IPS-20b (cell line): ENCODE data around the gene CCND1.
"Not testable (repeated sequence)": the region's sequence is repeated elsewhere in the genome, so short reads cannot be mapped to it uniquely, and the experiment has no call there.

Source experiments
- H3K27ac ChIP-seq: one replicate; pipeline ENCODE4 v1.5.1; 2013; ENCODE audit warnings: low read length
- H3K27me3 ChIP-seq: 2 replicates; pipeline ENCODE4 v1.6.1; 2013; ENCODE audit warnings: mild to moderate bottlenecking, low read length, inconsistent platforms; ENCODE audit not compliant: insufficient read depth
- H3K36me3 ChIP-seq: 2 replicates; pipeline ENCODE4 v1.6.1; 2013; ENCODE audit warnings: low read depth, mild to moderate bottlenecking, inconsistent platforms, low read length, moderate library complexity; ENCODE audit not compliant: insufficient read depth
- H3K4me1 ChIP-seq: 2 replicates; pipeline ENCODE4 v1.6.1; 2013; ENCODE audit warnings: mild to moderate bottlenecking, control low read depth, inconsistent platforms, low read length, moderate library complexity; ENCODE audit not compliant: insufficient read depth
- H3K4me3 ChIP-seq: 2 replicates; pipeline ENCODE4 v1.5.1; 2013; ENCODE audit warnings: mild to moderate bottlenecking, low read length, inconsistent platforms
- H3K9ac ChIP-seq: 2 replicates; pipeline ENCODE4 v1.6.1; 2013; ENCODE audit warnings: low read depth, mild to moderate bottlenecking, inconsistent platforms, low read length, moderate library complexity
- H3K9me3 ChIP-seq: 2 replicates; pipeline ENCODE4 v1.6.1; 2013; ENCODE audit warnings: mild to moderate bottlenecking, low read depth, low read length, inconsistent platforms; ENCODE audit not compliant: insufficient read depth

The CCND1 gene

DNA sequence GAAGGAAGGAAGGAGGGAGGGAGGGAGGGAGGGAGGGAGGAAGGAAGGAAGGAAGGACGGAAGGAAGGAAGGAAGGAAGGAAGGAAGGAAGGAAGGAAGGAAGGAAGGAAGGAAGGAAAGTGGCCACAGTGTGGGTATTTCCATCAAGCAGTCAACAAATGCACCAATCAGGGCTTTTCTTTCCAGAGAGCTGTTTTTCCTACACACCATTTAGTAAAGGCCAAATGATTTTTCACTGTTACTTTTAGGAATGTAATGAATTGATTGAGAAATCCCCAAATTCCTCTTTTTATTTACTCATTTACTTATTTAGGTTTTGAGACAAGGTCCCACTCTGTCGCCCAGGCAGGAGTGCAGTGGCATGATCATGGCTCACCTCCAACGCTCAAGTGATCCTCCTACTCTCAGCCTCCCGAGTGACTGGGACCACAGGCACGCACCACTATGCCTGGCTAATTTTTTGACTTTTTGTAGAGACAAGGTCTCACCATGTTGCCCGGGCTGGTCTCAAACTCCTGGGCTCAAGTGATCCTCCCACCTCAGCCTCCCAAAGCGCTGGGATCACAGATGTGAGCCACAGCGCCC lies 18.8 kb upstream of the CCND1 start:
- not testable (repeated sequence) for H3K9me3 ChIP-seq, H3K27me3 ChIP-seq, H3K4me1 ChIP-seq, H3K9ac ChIP-seq, H3K27ac ChIP-seq, H3K4me3 ChIP-seq, H3K36me3 ChIP-seq

DNA sequence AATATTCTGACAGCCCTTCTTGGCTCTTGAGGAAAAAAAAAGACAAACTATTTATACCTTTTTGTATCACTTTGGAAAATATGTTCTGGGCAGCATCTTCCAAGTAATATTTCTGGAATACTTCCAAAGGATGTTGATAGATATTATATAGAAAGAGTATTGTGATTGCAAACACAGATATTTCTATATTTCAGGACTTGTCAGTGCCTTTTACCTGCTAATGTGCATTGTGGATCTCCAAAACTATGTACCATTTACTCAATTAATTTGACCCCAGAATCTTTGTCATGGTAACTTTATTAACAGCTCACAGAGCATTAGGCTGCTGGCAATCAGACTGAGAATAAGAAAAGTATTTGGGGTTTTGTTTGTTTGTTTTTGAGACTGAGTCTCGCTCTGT lies 16.7 kb upstream of the CCND1 start:
- H3K9ac ChIP-seq, result no peak overlapping the region
- H3K9me3 ChIP-seq, result 0 out of 2 replicates have a peak, but pooled peaks cover under 1% of the 10 kb centered on the region

DNA sequence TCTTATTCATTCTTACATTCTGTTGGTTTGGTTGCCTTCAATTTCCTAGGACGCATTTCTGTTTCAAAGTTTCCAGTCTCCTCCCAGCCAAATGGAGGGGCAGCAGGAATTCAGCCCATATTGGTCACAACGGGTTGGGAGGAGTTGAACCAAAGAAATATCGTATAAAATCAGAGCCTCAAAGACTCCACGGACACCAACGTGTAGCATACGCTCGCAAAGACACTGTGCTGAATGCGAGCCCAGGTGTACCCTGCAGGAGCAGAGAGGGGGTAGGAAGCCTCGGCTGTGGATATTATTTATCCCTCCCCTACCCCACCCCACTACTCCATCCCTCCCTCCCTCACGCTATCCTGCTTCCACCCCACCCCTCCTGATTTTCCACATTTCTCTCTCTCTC lies 15.5 kb upstream of the CCND1 start:
- Histone ChIP-seq H3K4me3 (no peak overlapping the region), H3K9ac (no peak overlapping the region), H3K27me3 (no peaks in the 10 kb centered on the region), H3K4me1 (no peaks in the 10 kb centered on the region), H3K36me3 (no peaks in the 10 kb centered on the region), H3K9me3 (peaks cover 12% of the 10 kb centered on the region), H3K27ac (no peak overlapping the region)

More for the DNA sequence above, 16.7 kb upstream of the CCND1 start:
- no peaks in the 10 kb centered on the region for H3K27me3 ChIP-seq
- H3K4me1 ChIP-seq, result no peaks in the 10 kb centered on the region
- H3K4me3 ChIP-seq, result no peak overlapping the region
- H3K27ac ChIP-seq, result no peak overlapping the region
- H3K36me3 ChIP-seq, result no peaks in the 10 kb centered on the region

DNA sequence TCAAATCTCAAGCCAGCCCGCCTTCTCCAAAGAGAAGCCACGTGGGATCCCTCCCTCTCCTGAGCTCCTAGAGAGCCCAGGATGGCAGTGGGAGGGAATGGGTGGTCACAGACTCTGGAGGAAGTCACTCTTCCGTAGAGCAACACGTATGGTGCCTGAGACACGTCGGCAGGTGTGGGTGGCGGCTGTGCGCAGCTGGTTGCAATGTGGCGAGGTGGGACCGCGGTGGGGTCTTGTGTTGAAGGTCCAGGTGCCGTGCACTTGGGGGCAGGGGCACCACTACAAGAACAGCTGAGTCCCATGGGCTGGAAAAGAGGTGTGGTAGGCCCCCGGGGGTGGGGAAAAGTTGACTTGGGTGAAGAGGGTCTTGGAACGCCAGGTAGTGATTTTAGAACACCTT lies 13.4 kb upstream of the CCND1 start:
- no peak overlapping the region for H3K27ac ChIP-seq
- H3K9ac ChIP-seq, result no peak overlapping the region
- peaks cover 12% of the 10 kb centered on the region for H3K9me3 ChIP-seq
- no peaks in the 10 kb centered on the region for H3K4me1 ChIP-seq
- no peak overlapping the region for H3K4me3 ChIP-seq
- H3K36me3 ChIP-seq, result no peaks in the 10 kb centered on the region
- H3K27me3 ChIP-seq, result no peaks in the 10 kb centered on the region

DNA sequence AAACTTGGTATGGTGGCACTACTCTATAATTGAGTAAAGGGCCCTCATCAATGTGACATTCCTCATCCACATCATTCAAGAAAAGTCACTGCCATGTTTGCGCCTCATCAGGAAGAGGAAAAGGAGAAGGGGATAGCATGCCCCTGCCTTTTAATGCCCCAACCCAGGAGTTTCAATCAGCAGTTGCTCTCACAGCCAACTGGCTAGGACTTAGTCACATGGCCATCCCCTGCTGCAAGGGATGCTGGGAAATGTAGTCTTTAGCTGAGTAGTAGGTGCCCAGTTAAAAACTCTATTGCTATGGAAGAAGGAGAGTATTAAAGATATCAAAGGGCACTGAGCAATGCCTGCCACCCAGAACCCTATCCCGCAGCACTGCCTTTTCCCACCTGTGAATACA lies 10.9 kb upstream of the CCND1 start:
- H3K4me1 ChIP-seq, result no peaks in the 10 kb centered on the region
- H3K4me3 ChIP-seq, result no peak overlapping the region
- no peaks in the 10 kb centered on the region for H3K36me3 ChIP-seq

DNA sequence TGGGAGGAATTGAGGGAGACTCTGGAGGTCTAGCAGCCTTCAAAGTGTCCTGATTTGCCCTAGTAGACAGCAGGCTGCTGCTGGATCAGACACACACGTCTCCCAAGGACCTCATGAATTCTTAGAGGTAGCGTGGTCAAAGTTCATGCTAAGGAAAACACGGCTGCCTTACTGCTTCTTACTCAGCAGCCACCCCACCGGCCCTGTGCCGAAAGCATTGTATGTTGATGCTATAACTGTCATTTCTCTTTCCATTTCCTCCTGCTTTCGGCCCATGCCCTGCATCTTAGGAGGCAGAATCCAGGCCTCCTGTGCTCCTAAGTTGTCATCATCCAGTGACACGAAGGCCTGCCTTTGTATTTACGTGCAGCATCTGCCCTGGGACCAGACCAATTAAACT lies 10.5 kb upstream of the CCND1 start:
- Histone ChIP-seq H3K9ac (no peak overlapping the region), H3K27me3 (peaks cover 10% of the 10 kb centered on the region), H3K4me3 (no peak overlapping the region), H3K36me3 (no peaks in the 10 kb centered on the region), H3K27ac (no peak overlapping the region), H3K9me3 (peaks cover 12% of the 10 kb centered on the region), H3K4me1 (no peaks in the 10 kb centered on the region)

More for the DNA sequence above, 10.9 kb upstream of the CCND1 start:
- Histone ChIP-seq H3K9ac (no peak overlapping the region), H3K9me3 (peaks cover 12% of the 10 kb centered on the region), H3K27me3 (peaks cover 6% of the 10 kb centered on the region; the same call in 1 of the 2 replicates), H3K27ac (no peak overlapping the region)

DNA sequence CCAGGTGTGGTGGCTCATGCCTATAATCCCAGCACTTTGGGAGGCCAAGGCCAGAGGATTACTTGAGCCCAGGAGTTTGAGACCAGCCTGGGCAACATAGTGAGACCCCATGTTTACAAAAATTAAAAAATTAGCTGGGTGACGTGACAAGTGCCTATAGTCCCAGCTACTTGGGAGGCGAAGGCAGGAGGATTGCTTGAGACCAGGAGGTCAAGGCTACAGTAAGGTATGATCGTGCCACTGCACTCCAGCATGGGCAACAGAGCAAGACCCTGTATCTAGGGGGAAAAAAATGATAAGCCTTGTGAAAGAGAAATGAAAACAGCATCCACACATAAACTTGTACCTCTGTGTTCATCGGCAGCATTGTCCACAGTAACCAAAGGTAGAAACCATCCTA lies 8.1 kb upstream of the CCND1 start:
- Histone ChIP-seq H3K27ac (no peak overlapping the region), H3K27me3 (peaks cover 35% of the 10 kb centered on the region), H3K4me1 (0 out of 2 replicates have a peak, but pooled peaks cover 5% of the 10 kb centered on the region), H3K4me3 (no peak overlapping the region), H3K9me3 (peaks cover 12% of the 10 kb centered on the region), H3K9ac (no peak overlapping the region), H3K36me3 (no peaks in the 10 kb centered on the region)

DNA sequence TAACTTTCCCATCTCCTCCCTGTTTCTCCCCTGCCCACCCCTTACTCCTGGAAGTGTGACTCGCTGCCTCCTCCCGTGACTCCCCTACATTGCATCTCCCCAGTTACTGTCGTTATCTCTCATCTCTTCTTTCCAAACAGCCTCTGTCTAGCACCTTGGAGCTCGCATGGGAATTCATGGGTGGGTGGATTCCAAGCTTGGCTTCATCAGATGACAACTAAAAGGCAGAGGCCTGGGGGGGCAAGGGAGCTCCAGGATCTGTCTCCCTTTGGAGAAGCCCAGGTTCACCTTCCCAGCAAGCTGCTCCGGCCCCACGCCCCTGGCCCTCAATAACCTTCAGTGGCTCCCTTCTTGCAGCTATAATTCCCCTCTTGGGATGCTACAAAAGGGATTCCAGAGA lies 6.9 kb upstream of the CCND1 start:
- Histone ChIP-seq H3K9me3 (peaks cover 12% of the 10 kb centered on the region), H3K4me1 (0 out of 2 replicates have a peak, but pooled peaks cover 5% of the 10 kb centered on the region), H3K4me3 (no peak overlapping the region), H3K27ac (no peak overlapping the region), H3K27me3 (peaks cover 37% of the 10 kb centered on the region), H3K9ac (no peak overlapping the region), H3K36me3 (no peaks in the 10 kb centered on the region)

DNA sequence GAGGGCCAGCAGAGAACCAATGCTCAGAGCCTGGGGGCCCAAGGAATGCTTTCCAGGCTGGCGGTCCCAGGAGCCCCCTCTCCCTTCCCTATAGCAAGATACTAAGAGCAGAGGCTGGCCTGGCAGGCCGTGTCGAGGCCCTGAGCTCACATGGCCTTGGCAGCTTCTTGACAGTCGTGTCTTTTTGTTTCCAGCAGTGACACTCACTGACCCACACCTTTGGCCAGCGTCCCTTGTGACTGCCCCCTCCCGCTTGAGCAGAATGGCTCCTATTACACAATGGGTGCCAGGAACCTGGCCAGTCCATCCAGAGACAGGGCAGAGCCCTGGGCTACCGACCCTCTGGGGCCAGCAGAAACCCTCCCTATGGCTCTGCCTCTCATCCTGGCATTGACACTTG lies 6.4 kb upstream of the CCND1 start:
- no peak overlapping the region for H3K27ac ChIP-seq
- H3K4me3 ChIP-seq, result no peak overlapping the region
- H3K36me3 ChIP-seq, result no peaks in the 10 kb centered on the region
- H3K27me3 ChIP-seq, result peaks cover 38% of the 10 kb centered on the region
- H3K9me3 ChIP-seq, result peaks cover 8% of the 10 kb centered on the region
- no peak overlapping the region for H3K9ac ChIP-seq
- 0 out of 2 replicates have a peak, but pooled peaks cover 5% of the 10 kb centered on the region for H3K4me1 ChIP-seq

DNA sequence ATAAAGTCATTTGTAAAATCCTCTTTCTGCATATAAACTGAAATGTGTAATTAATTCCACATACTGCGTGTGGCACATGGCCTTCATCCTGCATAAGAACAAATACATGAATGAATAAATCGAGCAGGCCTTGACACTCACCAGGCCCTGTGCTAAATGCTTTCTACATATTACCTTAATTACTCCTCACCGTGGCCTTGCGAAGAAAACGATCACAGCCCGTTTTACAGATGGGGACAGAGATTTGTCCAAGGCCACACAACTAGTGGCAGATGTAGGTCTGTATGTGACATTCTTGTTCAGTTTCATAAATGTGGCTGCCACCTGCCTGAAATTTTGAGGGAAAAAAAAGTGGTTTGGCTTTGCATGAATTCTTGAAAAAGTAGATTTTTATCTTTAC lies 5.8 kb upstream of the CCND1 start:
- Histone ChIP-seq H3K36me3 (no peaks in the 10 kb centered on the region), H3K4me3 (no peak overlapping the region), H3K4me1 (0 out of 2 replicates have a peak, but pooled peaks cover 5% of the 10 kb centered on the region), H3K27me3 (peaks cover 44% of the 10 kb centered on the region), H3K9ac (no peak overlapping the region), H3K27ac (no peak overlapping the region), H3K9me3 (peaks cover 2% of the 10 kb centered on the region; the same call in 1 of the 2 replicates)

DNA sequence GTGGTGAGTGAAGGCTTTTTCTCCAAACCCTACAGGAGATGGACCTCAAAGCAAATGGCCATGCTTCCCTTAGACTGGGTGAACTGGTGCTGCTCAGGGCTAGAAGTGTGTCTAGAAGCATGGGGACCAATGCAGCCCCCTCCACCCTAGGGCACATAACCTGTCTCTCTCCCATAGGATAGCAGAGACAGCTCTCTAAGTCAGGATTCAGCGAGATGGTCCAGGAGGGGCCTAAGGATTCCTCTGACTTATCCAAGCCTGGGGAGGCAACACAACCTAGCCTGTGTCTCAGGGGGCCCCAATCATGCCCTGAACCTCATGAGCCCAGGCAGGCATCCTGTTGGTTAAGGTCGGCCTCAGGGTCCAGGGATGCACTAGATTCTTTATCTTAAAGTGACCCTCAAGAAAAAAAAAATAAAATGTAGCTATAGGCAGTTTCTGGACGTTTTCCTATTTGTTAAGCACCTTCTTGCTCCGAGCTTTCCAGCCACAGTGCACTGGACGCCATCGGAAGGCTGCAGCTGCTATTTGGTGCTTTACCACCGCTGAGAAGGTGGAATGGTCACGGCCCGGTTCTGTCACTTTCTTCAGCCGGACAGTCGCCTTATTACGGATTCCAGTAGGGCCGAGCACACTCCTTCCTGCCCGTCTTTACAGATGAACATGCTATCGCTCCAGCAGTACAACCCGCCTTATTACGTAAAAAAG lies 5.0 kb upstream of the CCND1 start:
- Histone ChIP-seq H3K27me3 (peaks cover 49% of the 10 kb centered on the region), H3K36me3 (no peaks in the 10 kb centered on the region), H3K4me1 (peaks cover 5% of the 10 kb centered on the region; the same call in 1 of the 2 replicates), H3K4me3 (peak overlapping the region; percentile 68), H3K9ac (peak overlapping the region; percentile 19; the same call in 1 of the 2 replicates), H3K9me3 (no peaks in the 10 kb centered on the region), H3K27ac (no peak overlapping the region)
